T-helper 1 cell treated with Interleukin-12 subunit alpha and Interleukin-12 subunit beta and Interleukin-4 antibody, amounts not matched to agents 30 μg/mL and 1 μg/mL, for 36 hours (primary cell): ENCODE data around the gene NR4A3.

Experiments
- H3K27ac Mint-ChIP-seq: one replicate; pipeline ENCODE4 v1.8.0; 2021; ENCODE audit warnings: mild to moderate bottlenecking, mixed read lengths
- H3K27me3 Mint-ChIP-seq: one replicate; pipeline ENCODE4 v1.8.0; 2021; ENCODE audit warnings: low read depth, mixed read lengths
- H3K36me3 Mint-ChIP-seq: one replicate; pipeline ENCODE4 v1.8.0; 2021; ENCODE audit warnings: low read depth, mixed read lengths
- H3K4me1 Mint-ChIP-seq: one replicate; pipeline ENCODE4 v1.8.0; 2021; ENCODE audit warnings: low read depth, mixed read lengths
- H3K4me3 Mint-ChIP-seq: one replicate; pipeline ENCODE4 v1.8.0; 2021; ENCODE audit warnings: mild to moderate bottlenecking, moderate library complexity, mixed read lengths
- H3K9me3 Mint-ChIP-seq: one replicate; pipeline ENCODE4 v1.8.0; 2021; ENCODE audit warnings: mixed read lengths

Gene NR4A3

GRCh38 chr9:99905833-99906402 is 84.2 kb downstream of the NR4A3 start:
- Mint-ChIP-seq H3K36me3 (peaks cover 2% of the 10 kb centered on the region), H3K9me3 (no peaks in the 10 kb centered on the region), H3K27me3 (peaks cover 27% of the 10 kb centered on the region), H3K4me1 (peaks cover 20% of the 10 kb centered on the region), H3K4me3 (peak overlapping the region; percentile 82), H3K27ac (peak overlapping the region; percentile 86)

- Mint-ChIP-seq H3K27ac (peak within 1 kb of the TSS; percentile 98), H3K4me3 (peak within 1 kb of the TSS; percentile 95), H3K9me3 (no peaks in the 10 kb centered on the region)
Measured at GRCh38 chr9:99906403-99907207, 84.9 kb downstream of the NR4A3 start, which contains the start of gene STX17. Gene STX17 (plus strand): TSS chr9:99906654. CDS start chr9:99915240, 8,586 bp downstream.

GRCh38 chr9:99907208-99907532 is 85.5 kb downstream of the NR4A3 start:
- Mint-ChIP-seq H3K4me1 (peaks cover 21% of the 10 kb centered on the region), H3K4me3 (peak overlapping the region; percentile 95), H3K9me3 (no peaks in the 10 kb centered on the region), H3K27ac (peak overlapping the region; percentile 98), H3K36me3 (peaks cover 6% of the 10 kb centered on the region), H3K27me3 (peaks cover 18% of the 10 kb centered on the region)

More at GRCh38 chr9:99906403-99907207, 84.9 kb downstream of the NR4A3 start, which contains the start of gene STX17:
- Mint-ChIP-seq H3K4me1 (peaks cover 20% of the 10 kb centered on the region), H3K36me3 (peaks cover 5% of the 10 kb centered on the region), H3K27me3 (peaks cover 21% of the 10 kb centered on the region)

- Mint-ChIP-seq H3K4me1 (peaks cover 17% of the 10 kb centered on the region), H3K27ac (no peak overlapping the region), H3K9me3 (no peaks in the 10 kb centered on the region), H3K27me3 (no peaks in the 10 kb centered on the region), H3K4me3 (no peak overlapping the region), H3K36me3 (peaks cover 18% of the 10 kb centered on the region)
Measured at GRCh38 chr9:99911600-99911999, 89.9 kb downstream of the NR4A3 start.
